ENCODE results near the gene APEH.
"Not testable (repeated sequence)": the region's sequence is repeated elsewhere in the genome, so short reads cannot be mapped to it uniquely, and the experiment has no call there.

Gene APEH

GRCh38 chr3:49694409-49695070 lies 20.4 kb downstream of the APEH start:
- DNase-seq: not testable (repeated sequence)

GRCh38 chr3:49695350-49696015 lies 21.3 kb downstream of the APEH start:
- DNase-seq: not testable (repeated sequence)

- no peak for DNase-seq
Measured at GRCh38 chr3:49699281-49699979, 25.3 kb downstream of the APEH start.

GRCh38 chr3:49700014-49700413 lies 25.9 kb downstream of the APEH start:
- no peak for DNase-seq

- DNase-seq: no peak
Measured at GRCh38 chr3:49700453-49701128, 26.4 kb downstream of the APEH start.

- no peak for DNase-seq
Measured at GRCh38 chr3:49701388-49702077, 27.4 kb downstream of the APEH start.

- DNase-seq: no peak
Measured at GRCh38 chr3:49702672-49703071, 28.5 kb downstream of the APEH start.

GRCh38 chr3:49703443-49703927 lies 29.3 kb downstream of the APEH start:
- DNase-seq: peak; percentile 68

GRCh38 chr3:49703956-49704355 lies 29.8 kb downstream of the APEH start:
- no peak for DNase-seq

GRCh38 chr3:49704629-49705028 lies 30.5 kb downstream of the APEH start:
- DNase-seq: no peak

GRCh38 chr3:49705390-49705960 lies 31.3 kb downstream of the APEH start:
- no peak for DNase-seq

- no peak for DNase-seq
Measured at GRCh38 chr3:49706456-49707112, 32.4 kb downstream of the APEH start.

- no peak for DNase-seq
Measured at GRCh38 chr3:49707113-49707480, 32.9 kb downstream of the APEH start.

- DNase-seq: no peak
Measured at GRCh38 chr3:49709852-49710251, 35.7 kb downstream of the APEH start.

GRCh38 chr3:49711489-49711888 lies 37.3 kb downstream of the APEH start:
- DNase-seq: no peak

GRCh38 chr3:49712166-49712565 lies 38.0 kb downstream of the APEH start:
- no peak for DNase-seq

GRCh38 chr3:49712631-49713317 lies 38.6 kb downstream of the APEH start:
- DNase-seq: no peak

- no peak for DNase-seq
Measured at GRCh38 chr3:49713336-49714105, 39.4 kb downstream of the APEH start.

- no peak for DNase-seq
Measured at GRCh38 chr3:49714728-49715550, 40.8 kb downstream of the APEH start.

Data from stimulated activated CD4-positive, alpha-beta T cell treated with anti-CD3 and anti-CD28 coated beads, Interleukin-4, amount 100 ng/mL, for 24 hours (primary cell).